Measurements from ENCODE around the gene UVRAG. TPM values are rescaled to one million over a fixed set of nuclear protein-coding genes. Genes with fewer than 3 reads are reported as not detected.

UVRAG gene
- polyA plus RNA-seq, 3 donors from 2014 or later, result 7.2 to 19.3 (median 15.7) TPM

Other genes starting within 250 kb of the UVRAG start
- not detected for gene MAP6, start 146.2 kb upstream of the UVRAG start, polyA plus RNA-seq
- gene MOGAT2, start 97.4 kb upstream of the UVRAG start, polyA plus RNA-seq, result not detected
- gene DGAT2, start 46.4 kb upstream of the UVRAG start, polyA plus RNA-seq, result under 1 TPM in 2 of 3 donors, not detected in 1; 0.22 to 0.63 TPM

Measured in immature natural killer cell (primary cell).